HG02763 (cell line): ENCODE measurements around the gene AGPAT4.
"Not testable (repeated sequence)": the region's sequence is repeated elsewhere in the genome, so short reads cannot be mapped to it uniquely, and the experiment has no call there.

Experiments
- ATAC-seq: cut with Tn5 transposase; IDR thresholded peaks from one replicate; pipeline ENCODE4 v1.9.1; 2021; ENCODE audit warnings: mild to moderate bottlenecking, moderate library complexity; ENCODE audit not compliant: unreplicated experiment

Gene AGPAT4

GRCh38 chr6:161228921-161229591 is 44.8 kb downstream of the AGPAT4 start:
- no peak for ATAC-seq

- ATAC-seq = no peak
These were observed 45.8 kb downstream of the AGPAT4 start for GRCh38 chr6:161228096-161228495.

GRCh38 chr6:161227004-161227960 is 46.6 kb downstream of the AGPAT4 start:
- peak; percentile 9 for ATAC-seq

GRCh38 chr6:161226009-161226964 is 47.6 kb downstream of the AGPAT4 start:
- peak; percentile 40 for ATAC-seq

- ATAC-seq = no peak
These were observed 48.2 kb downstream of the AGPAT4 start for GRCh38 chr6:161225681-161226008.

GRCh38 chr6:161224951-161225680 is 48.7 kb downstream of the AGPAT4 start:
- ATAC-seq = not testable (repeated sequence)

- no peak for ATAC-seq
These were observed 50.2 kb downstream of the AGPAT4 start for GRCh38 chr6:161223646-161224045.

GRCh38 chr6:161222706-161223234 is 51.1 kb downstream of the AGPAT4 start:
- no peak for ATAC-seq

GRCh38 chr6:161220346-161220745 is 53.5 kb downstream of the AGPAT4 start:
- ATAC-seq = no peak

- no peak for ATAC-seq
These were observed 54.2 kb downstream of the AGPAT4 start for GRCh38 chr6:161219680-161220079.

GRCh38 chr6:161218222-161218621 is 55.6 kb downstream of the AGPAT4 start:
- ATAC-seq = no peak

- no peak for ATAC-seq
These were observed 56.2 kb downstream of the AGPAT4 start for GRCh38 chr6:161217628-161218027.

- ATAC-seq = no peak
These were observed 57.1 kb downstream of the AGPAT4 start for GRCh38 chr6:161216616-161217205.

- ATAC-seq = no peak
These were observed 57.8 kb downstream of the AGPAT4 start for GRCh38 chr6:161215876-161216615.

GRCh38 chr6:161215193-161215592 is 58.7 kb downstream of the AGPAT4 start:
- ATAC-seq = no peak

- ATAC-seq = no peak
These were observed 59.1 kb downstream of the AGPAT4 start for GRCh38 chr6:161214722-161215121.

- ATAC-seq = no peak
These were observed 61.0 kb downstream of the AGPAT4 start for GRCh38 chr6:161212902-161213301.

GRCh38 chr6:161211380-161212035 is 62.4 kb downstream of the AGPAT4 start:
- ATAC-seq = no peak
